Suprapubic skin (tissue), 4 donors: ENCODE results near the gene RXRA.

Experiments used
- POLR2A ChIP-seq, 2 donors: fragments of 450-650 bp; IDR thresholded peaks; one replicate each; pipeline ENCODE4 v1.6.1; 2017; ENCODE audit warnings: antibody characterized with exemption in 2 of 2, mild to moderate bottlenecking in 2 of 2, moderate library complexity in 2 of 2
- POLR2AphosphoS5 ChIP-seq, 3 donors: sonication (generic); formaldehyde crosslinking; IDR thresholded peaks; one replicate each; pipeline ENCODE4 v1.6.1; 2017; ENCODE audit warnings: antibody characterized with exemption in 3 of 3
- TF ChIP-seq, protein P1 (sequence below), 2 donors: fragments of 200-600 bp in 1 of 2; fragments of 450-650 bp in 1 of 2; sonication (generic) in 1 of 2; IDR thresholded peaks; one replicate each; pipeline ENCODE4 v1.5.1; 2016 to 2019; ENCODE audit warnings: antibody characterized with exemption in 2 of 2, mild to moderate bottlenecking in 1 of 2, moderate library complexity in 1 of 2

DNA sequence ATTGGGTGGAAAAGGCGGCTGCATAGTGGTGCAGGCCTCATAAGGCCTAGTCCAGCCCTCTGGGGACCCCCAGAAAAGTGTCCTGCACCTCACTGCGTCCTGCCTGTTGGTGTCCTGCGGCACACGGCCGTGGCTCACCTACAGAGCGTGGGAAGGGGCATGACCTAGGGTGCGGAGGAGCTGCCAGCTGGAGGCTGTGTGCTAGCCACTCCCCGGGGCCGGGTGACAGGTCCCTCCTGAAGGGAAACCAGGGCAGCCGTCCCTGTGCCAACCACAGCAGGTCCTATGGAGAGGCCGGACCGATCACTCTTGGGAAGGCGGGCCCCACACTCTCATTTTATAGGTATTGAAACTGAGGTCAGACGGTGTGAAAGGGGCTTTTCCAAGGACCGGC lies 150.7 kb downstream of the RXRA start:
- TF ChIP-seq POLR2A (IDR thresholded peaks at IDR 0.05) (no peak), POLR2AphosphoS5 (IDR thresholded peaks at IDR 0.05) (no peak)
- TF ChIP-seq, protein P1, sequence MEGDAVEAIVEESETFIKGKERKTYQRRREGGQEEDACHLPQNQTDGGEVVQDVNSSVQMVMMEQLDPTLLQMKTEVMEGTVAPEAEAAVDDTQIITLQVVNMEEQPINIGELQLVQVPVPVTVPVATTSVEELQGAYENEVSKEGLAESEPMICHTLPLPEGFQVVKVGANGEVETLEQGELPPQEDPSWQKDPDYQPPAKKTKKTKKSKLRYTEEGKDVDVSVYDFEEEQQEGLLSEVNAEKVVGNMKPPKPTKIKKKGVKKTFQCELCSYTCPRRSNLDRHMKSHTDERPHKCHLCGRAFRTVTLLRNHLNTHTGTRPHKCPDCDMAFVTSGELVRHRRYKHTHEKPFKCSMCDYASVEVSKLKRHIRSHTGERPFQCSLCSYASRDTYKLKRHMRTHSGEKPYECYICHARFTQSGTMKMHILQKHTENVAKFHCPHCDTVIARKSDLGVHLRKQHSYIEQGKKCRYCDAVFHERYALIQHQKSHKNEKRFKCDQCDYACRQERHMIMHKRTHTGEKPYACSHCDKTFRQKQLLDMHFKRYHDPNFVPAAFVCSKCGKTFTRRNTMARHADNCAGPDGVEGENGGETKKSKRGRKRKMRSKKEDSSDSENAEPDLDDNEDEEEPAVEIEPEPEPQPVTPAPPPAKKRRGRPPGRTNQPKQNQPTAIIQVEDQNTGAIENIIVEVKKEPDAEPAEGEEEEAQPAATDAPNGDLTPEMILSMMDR (IDR thresholded peaks at IDR 0.05): no peak
